ENCODE results near the gene ENKD1. TPM values are rescaled to one million over a fixed set of nuclear protein-coding genes. Genes with fewer than 3 reads are reported as not detected.

ENKD1 gene
- total RNA-seq, 1 donor from 2014 or later: 19.4 TPM

GRCh38 chr16:67651039-67651438, 15.5 kb downstream of the ENKD1 start:
- intact Hi-C loops (cut with DNase I): no loop called here
- Histone ChIP-seq H3K4me1 (peaks cover 7% of the 10 kb centered on the region), H3K27me3 (ENCODE audit: low read depth) (peaks cover 77% of the 10 kb centered on the region), H3K27ac (no peak overlapping the region), H3K4me3 (no peak overlapping the region), H3K9me3 (no peaks in the 10 kb centered on the region), H3K36me3 (no peaks in the 10 kb centered on the region)
- DNase-seq (peak; percentile 20), ATAC-seq (no peak)
- TF ChIP-seq CTCF (IDR thresholded peaks at IDR 0.05): no peak

GRCh38 chr16:67650023-67650422, 16.5 kb downstream of the ENKD1 start:
- ATAC-seq: no peak
- Histone ChIP-seq H3K4me1 (peaks cover 12% of the 10 kb centered on the region), H3K4me3 (no peak overlapping the region), H3K36me3 (no peaks in the 10 kb centered on the region), H3K27me3 (ENCODE audit: low read depth) (peaks cover 86% of the 10 kb centered on the region), H3K9me3 (no peaks in the 10 kb centered on the region), H3K27ac (no peak overlapping the region)
- no peak for DNase-seq
- intact Hi-C loops (cut with DNase I): no loop called here
- no peak for TF ChIP-seq CTCF (IDR thresholded peaks at IDR 0.05)

GRCh38 chr16:67649494-67649931, 17.0 kb downstream of the ENKD1 start:
- Histone ChIP-seq H3K27me3 (ENCODE audit: low read depth) (peaks cover 86% of the 10 kb centered on the region), H3K9me3 (no peaks in the 10 kb centered on the region), H3K36me3 (no peaks in the 10 kb centered on the region), H3K27ac (no peak overlapping the region), H3K4me1 (peaks cover 17% of the 10 kb centered on the region), H3K4me3 (no peak overlapping the region)
- intact Hi-C loops (cut with DNase I): no loop called here
- TF ChIP-seq CTCF (IDR thresholded peaks at IDR 0.05): no peak
- peak; percentile 38 for DNase-seq
- no peak for ATAC-seq

GRCh38 chr16:67648764-67649407, 17.7 kb downstream of the ENKD1 start:
- Histone ChIP-seq H3K4me3 (no peak overlapping the region), H3K27ac (no peak overlapping the region), H3K27me3 (ENCODE audit: low read depth) (peaks cover 79% of the 10 kb centered on the region), H3K9me3 (no peaks in the 10 kb centered on the region), H3K36me3 (no peaks in the 10 kb centered on the region), H3K4me1 (peaks cover 20% of the 10 kb centered on the region)
- ATAC-seq: no peak
- TF ChIP-seq CTCF (IDR thresholded peaks at IDR 0.05): no peak
- intact Hi-C loops (cut with DNase I): no loop called here
- DNase-seq: no peak

GRCh38 chr16:67648088-67648763, 18.3 kb downstream of the ENKD1 start:
- DNase-seq (peak; percentile 33), ATAC-seq (no peak)
- H3K9me3 ChIP-seq: no peaks in the 10 kb centered on the region
- H3K36me3 ChIP-seq: no peaks in the 10 kb centered on the region
- intact Hi-C loops (cut with DNase I): no loop called here
- TF ChIP-seq CTCF (IDR thresholded peaks at IDR 0.05): no peak
- peaks cover 14% of the 10 kb centered on the region for H3K4me1 ChIP-seq
- H3K4me3 ChIP-seq: no peak overlapping the region
- peaks cover 73% of the 10 kb centered on the region for H3K27me3 ChIP-seq (ENCODE audit: low read depth)
- no peak overlapping the region for H3K27ac ChIP-seq
